Retinal pigment epithelial cell (primary cell): ENCODE results near the gene RRAS.

Experiments used
- DNase-seq: peaks from one replicate; pipeline ENCODE4 v3.0.0-alpha.2; 2010; ENCODE audit warnings: low read depth
- H3K4me3 ChIP-seq: 2 replicates; pipeline ENCODE4 v1.5.1; 2011; ENCODE audit warnings: mild to moderate bottlenecking, low read length, control low read depth, moderate library complexity
- CTCF ChIP-seq: conservative IDR thresholded peaks from 2 replicates; pipeline ENCODE4 v1.5.1; 2011; ENCODE audit warnings: low read depth, low read length, control low read depth, inconsistent platforms

Gene RRAS

GRCh38 chr19:49665036-49665350 is 25.1 kb upstream of the RRAS start:
- TF ChIP-seq CTCF, result no peak
- peak overlapping the region; percentile 88 for H3K4me3 ChIP-seq
- DNase-seq, result no peak

GRCh38 chr19:49664171-49665035 is 24.5 kb upstream of the RRAS start:
- peak; percentile 3 for TF ChIP-seq CTCF
- peak; percentile 38 for DNase-seq
- peak overlapping the region; percentile 88 for H3K4me3 ChIP-seq

GRCh38 chr19:49663224-49663623 is 23.3 kb upstream of the RRAS start:
- no peak overlapping the region for H3K4me3 ChIP-seq

GRCh38 chr19:49662011-49662410 is 22.1 kb upstream of the RRAS start:
- no peak for TF ChIP-seq CTCF
- DNase-seq, result no peak
- no peak overlapping the region for H3K4me3 ChIP-seq

More at GRCh38 chr19:49663224-49663623, 23.3 kb upstream of the RRAS start:
- DNase-seq, result no peak
- TF ChIP-seq CTCF, result no peak

- DNase-seq, result no peak
- TF ChIP-seq CTCF, result no peak
- H3K4me3 ChIP-seq, result no peak overlapping the region
Observed at GRCh38 chr19:49660338-49660961, 20.5 kb upstream of the RRAS start.

- no peak overlapping the region for H3K4me3 ChIP-seq
- no peak for DNase-seq
- no peak for TF ChIP-seq CTCF
Observed at GRCh38 chr19:49658566-49659442, 18.9 kb upstream of the RRAS start.
